ENCODE data around the gene NEDD4L.

Gene NEDD4L

GRCh38 chr18:58152891-58153290, 108.9 kb downstream of the NEDD4L start:
- ChIA-PET POLR2A (no interaction called here), CTCF (interaction anchor here (0.7 kb wide), 1 partner anchor 1284 kb away, joined by 8 read pairs; no protein-coding TSS in a partner anchor)
- TF ChIP-seq FOXM1 (IDR thresholded peaks at IDR 0.05; ENCODE audit: borderline replicate concordance) (no peak), LEF1 (IDR thresholded peaks at IDR 0.05; ENCODE audit: borderline replicate concordance) (no peak), SUZ12 (IDR thresholded peaks at IDR 0.05) (no peak), BHLHE40 (IDR thresholded peaks at IDR 0.05; ENCODE audit: borderline replicate concordance) (no peak), HDGF (IDR thresholded peaks at IDR 0.05; ENCODE audit: borderline replicate concordance) (no peak), ARNT (IDR thresholded peaks at IDR 0.05) (no peak), L3MBTL2 (conservative IDR thresholded peaks at IDR 0.05) (no peak), TARDBP (IDR thresholded peaks at IDR 0.05) (no peak), PKNOX1 (IDR thresholded peaks at IDR 0.05) (no peak), CTBP1 (IDR thresholded peaks at IDR 0.05; ENCODE audit: borderline replicate concordance) (no peak), SP1 (IDR thresholded peaks at IDR 0.05) (no peak), FOXK2 (IDR thresholded peaks at IDR 0.05) (no peak), NFRKB (IDR thresholded peaks at IDR 0.05) (no peak), ZNF384 (IDR thresholded peaks at IDR 0.05) (no peak), ELF4 (IDR thresholded peaks at IDR 0.05) (no peak)
- no peak for DNase-seq (ENCODE audit: extremely low spot score)

- CTCF ChIA-PET = no interaction called here
- TF ChIP-seq HDGF (IDR thresholded peaks at IDR 0.05; ENCODE audit: borderline replicate concordance) = no peak
- no peak for TF ChIP-seq ZNF384 (IDR thresholded peaks at IDR 0.05)
- TF ChIP-seq BHLHE40 (IDR thresholded peaks at IDR 0.05; ENCODE audit: borderline replicate concordance) = no peak
- no peak for TF ChIP-seq FOXA1 (IDR thresholded peaks at IDR 0.05)
- TF ChIP-seq FOXK2 (IDR thresholded peaks at IDR 0.05) = no peak
- no peak for TF ChIP-seq SP1 (IDR thresholded peaks at IDR 0.05)
- no peak for TF ChIP-seq ELF4 (IDR thresholded peaks at IDR 0.05)
- TF ChIP-seq SUZ12 (IDR thresholded peaks at IDR 0.05) = no peak
- no peak for TF ChIP-seq LEF1 (IDR thresholded peaks at IDR 0.05; ENCODE audit: borderline replicate concordance)
- no peak for TF ChIP-seq L3MBTL2 (conservative IDR thresholded peaks at IDR 0.05)
- no peak for TF ChIP-seq PKNOX1 (IDR thresholded peaks at IDR 0.05)
- no peak for TF ChIP-seq NFRKB (IDR thresholded peaks at IDR 0.05)
- no peak for TF ChIP-seq TARDBP (IDR thresholded peaks at IDR 0.05)
- no peak for TF ChIP-seq CTBP1 (IDR thresholded peaks at IDR 0.05; ENCODE audit: borderline replicate concordance)
- TF ChIP-seq FOXM1 (IDR thresholded peaks at IDR 0.05; ENCODE audit: borderline replicate concordance) = no peak
- TF ChIP-seq ARNT (IDR thresholded peaks at IDR 0.05) = no peak
- POLR2A ChIA-PET = no interaction called here
- no peak for DNase-seq (ENCODE audit: extremely low spot score)
Observed at GRCh38 chr18:58156516-58156915, 112.5 kb downstream of the NEDD4L start.

GRCh38 chr18:58157237-58157636, 113.2 kb downstream of the NEDD4L start:
- TF ChIP-seq NFRKB (IDR thresholded peaks at IDR 0.05) = no peak
- TF ChIP-seq ELF4 (IDR thresholded peaks at IDR 0.05) = no peak
- TF ChIP-seq ARNT (IDR thresholded peaks at IDR 0.05) = no peak
- no peak for TF ChIP-seq L3MBTL2 (conservative IDR thresholded peaks at IDR 0.05)
- TF ChIP-seq BHLHE40 (IDR thresholded peaks at IDR 0.05; ENCODE audit: borderline replicate concordance) = no peak
- no peak for TF ChIP-seq SUZ12 (IDR thresholded peaks at IDR 0.05)
- TF ChIP-seq PKNOX1 (IDR thresholded peaks at IDR 0.05) = no peak
- TF ChIP-seq FOXA1 (IDR thresholded peaks at IDR 0.05) = no peak
- no peak for TF ChIP-seq CTBP1 (IDR thresholded peaks at IDR 0.05; ENCODE audit: borderline replicate concordance)
- no peak for TF ChIP-seq HDGF (IDR thresholded peaks at IDR 0.05; ENCODE audit: borderline replicate concordance)
- no peak for TF ChIP-seq SP1 (IDR thresholded peaks at IDR 0.05)
- no peak for TF ChIP-seq TARDBP (IDR thresholded peaks at IDR 0.05)
- TF ChIP-seq LEF1 (IDR thresholded peaks at IDR 0.05; ENCODE audit: borderline replicate concordance) = no peak
- no peak for TF ChIP-seq FOXK2 (IDR thresholded peaks at IDR 0.05)
- TF ChIP-seq ZNF384 (IDR thresholded peaks at IDR 0.05) = no peak
- no peak for TF ChIP-seq FOXM1 (IDR thresholded peaks at IDR 0.05; ENCODE audit: borderline replicate concordance)
- ChIA-PET CTCF (interaction anchor here (0.6 kb wide), 1 partner anchor 9 kb away, joined by 3 read pairs; no protein-coding TSS in a partner anchor), POLR2A (no interaction called here)
- no peak for DNase-seq (ENCODE audit: extremely low spot score)

- TF ChIP-seq LEF1 (IDR thresholded peaks at IDR 0.05; ENCODE audit: borderline replicate concordance) = no peak
- TF ChIP-seq ELF4 (IDR thresholded peaks at IDR 0.05) = no peak
- TF ChIP-seq HDGF (IDR thresholded peaks at IDR 0.05; ENCODE audit: borderline replicate concordance) = no peak
- no peak for TF ChIP-seq BHLHE40 (IDR thresholded peaks at IDR 0.05; ENCODE audit: borderline replicate concordance)
- TF ChIP-seq PKNOX1 (IDR thresholded peaks at IDR 0.05) = no peak
- no peak for TF ChIP-seq FOXA1 (IDR thresholded peaks at IDR 0.05)
- TF ChIP-seq FOXM1 (IDR thresholded peaks at IDR 0.05; ENCODE audit: borderline replicate concordance) = no peak
- TF ChIP-seq SUZ12 (IDR thresholded peaks at IDR 0.05) = no peak
- TF ChIP-seq TARDBP (IDR thresholded peaks at IDR 0.05) = no peak
- no peak for TF ChIP-seq ZNF384 (IDR thresholded peaks at IDR 0.05)
- no peak for TF ChIP-seq SP1 (IDR thresholded peaks at IDR 0.05)
- TF ChIP-seq NFRKB (IDR thresholded peaks at IDR 0.05) = no peak
- TF ChIP-seq CTBP1 (IDR thresholded peaks at IDR 0.05; ENCODE audit: borderline replicate concordance) = no peak
- no peak for DNase-seq (ENCODE audit: extremely low spot score)
- POLR2A ChIA-PET = no interaction called here
- CTCF ChIA-PET = interaction anchor here (0.6 kb wide), 1 partner anchor 9 kb away, joined by 3 read pairs; no protein-coding TSS in a partner anchor
Observed at GRCh38 chr18:58158008-58158407, 114.0 kb downstream of the NEDD4L start.

- TF ChIP-seq FOXM1 (IDR thresholded peaks at IDR 0.05; ENCODE audit: borderline replicate concordance) = no peak
- TF ChIP-seq NFRKB (IDR thresholded peaks at IDR 0.05) = no peak
- TF ChIP-seq LEF1 (IDR thresholded peaks at IDR 0.05; ENCODE audit: borderline replicate concordance) = no peak
- TF ChIP-seq SP1 (IDR thresholded peaks at IDR 0.05) = no peak
- no peak for TF ChIP-seq FOXK2 (IDR thresholded peaks at IDR 0.05)
- no peak for TF ChIP-seq ELF4 (IDR thresholded peaks at IDR 0.05)
- TF ChIP-seq HDGF (IDR thresholded peaks at IDR 0.05; ENCODE audit: borderline replicate concordance) = no peak
- TF ChIP-seq BHLHE40 (IDR thresholded peaks at IDR 0.05; ENCODE audit: borderline replicate concordance) = no peak
- ChIA-PET POLR2A (no interaction called here), CTCF (no interaction called here)
- DNase-seq (ENCODE audit: extremely low spot score) = no peak
Observed at GRCh38 chr18:58158459-58158858, 114.4 kb downstream of the NEDD4L start.
